Choroid plexus epithelial cell (primary cell): Measurements from ENCODE around the gene SUSD1.

Experiments
- DNase-seq: peaks from one replicate; pipeline ENCODE4 v3.0.0-alpha.2; 2010; ENCODE audit warnings: low read depth
- H3K4me3 ChIP-seq: 2 replicates; pipeline ENCODE4 v1.5.1; 2011; ENCODE audit warnings: low read depth, mild to moderate bottlenecking, control low read depth, low read length, moderate library complexity
- CTCF ChIP-seq: conservative IDR thresholded peaks from 2 replicates; pipeline ENCODE4 v1.5.1; 2011; ENCODE audit warnings: low read depth, mild to moderate bottlenecking, control low read depth, inconsistent platforms, low read length, moderate library complexity

Gene SUSD1

GRCh38 chr9:112044186-112044585 is 130.9 kb downstream of the SUSD1 start:
- DNase-seq, result no peak
- no peak overlapping the region for H3K4me3 ChIP-seq
- TF ChIP-seq CTCF, result no peak

- no peak for DNase-seq
- H3K4me3 ChIP-seq, result no peak overlapping the region
- no peak for TF ChIP-seq CTCF
Observed at GRCh38 chr9:112043423-112043822, 131.7 kb downstream of the SUSD1 start.

- no peak for TF ChIP-seq CTCF
- DNase-seq, result no peak
Observed at GRCh38 chr9:112042769-112043168, 132.3 kb downstream of the SUSD1 start.

GRCh38 chr9:112042244-112042638 is 132.9 kb downstream of the SUSD1 start:
- no peak for DNase-seq
- no peak for TF ChIP-seq CTCF
- H3K4me3 ChIP-seq, result no peak overlapping the region

More at GRCh38 chr9:112042769-112043168, 132.3 kb downstream of the SUSD1 start:
- H3K4me3 ChIP-seq, result no peak overlapping the region

GRCh38 chr9:112041536-112042243 is 133.4 kb downstream of the SUSD1 start:
- no peak overlapping the region for H3K4me3 ChIP-seq
- DNase-seq, result peak; percentile 99
- TF ChIP-seq CTCF, result no peak

GRCh38 chr9:112041199-112041535 is 133.9 kb downstream of the SUSD1 start:
- no peak for DNase-seq
- no peak overlapping the region for H3K4me3 ChIP-seq
- no peak for TF ChIP-seq CTCF

GRCh38 chr9:112038017-112038408 is 137.1 kb downstream of the SUSD1 start:
- DNase-seq, result no peak
- H3K4me3 ChIP-seq, result no peak overlapping the region
- TF ChIP-seq CTCF, result no peak
